GM18508 (cell line): ENCODE results near the gene CYRIA.

ENCODE experiments used
- ATAC-seq: cut with Tn5 transposase; IDR thresholded peaks from one replicate; pipeline ENCODE4 v1.9.1; 2021; ENCODE audit warnings: moderate number of reproducible peaks; ENCODE audit not compliant: insufficient read depth, unreplicated experiment

Gene CYRIA

GRCh38 chr2:16665748-16666448, at the start of gene CYRIA:
CYRIA (minus strand) TSS chr2:16665834; CDS start chr2:16588119, 77,715 bp downstream.
- no peak for ATAC-seq

GRCh38 chr2:16713011-16713423, 47.4 kb upstream of the CYRIA start:
- no peak for ATAC-seq

DNA sequence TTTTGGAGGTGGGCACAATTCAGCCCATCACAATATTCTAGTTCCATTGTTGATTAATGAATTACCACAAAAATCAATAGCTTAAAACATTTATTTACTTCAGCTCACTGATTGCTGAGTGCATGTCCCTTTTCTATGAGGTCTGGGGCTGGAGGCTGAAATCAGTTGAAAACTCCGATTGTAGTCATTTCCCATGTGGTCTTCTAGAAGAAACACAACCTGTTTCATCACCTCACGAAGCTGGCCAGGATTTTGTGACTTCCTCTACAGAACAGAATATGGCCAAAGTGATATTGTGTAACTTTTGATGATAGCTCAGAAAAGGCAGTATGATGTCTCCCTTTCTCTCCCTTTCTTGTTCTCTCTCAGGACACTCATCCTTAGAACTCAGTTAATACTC, 44.1 kb upstream of the CYRIA start:
- ATAC-seq, result no peak

DNA sequence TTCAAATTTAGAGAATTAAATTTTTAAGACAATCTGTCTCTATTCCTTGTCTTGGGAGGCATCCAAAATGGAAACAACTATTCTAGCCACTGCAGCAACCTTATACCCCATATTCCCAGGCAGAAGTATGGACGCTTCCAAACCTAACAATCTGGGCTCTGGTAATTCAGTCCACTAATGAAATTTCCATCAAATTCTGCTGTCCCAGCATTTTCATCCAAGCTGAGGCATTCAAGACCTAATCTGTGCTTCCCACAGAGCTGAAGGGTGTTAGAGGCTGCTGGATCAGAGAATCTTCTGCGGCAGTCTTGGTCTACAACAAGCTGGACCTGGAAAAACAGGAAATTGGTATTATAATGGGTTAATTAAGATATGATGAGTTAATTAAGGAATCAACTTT, 42.5 kb upstream of the CYRIA start:
- no peak for ATAC-seq

- no peak for ATAC-seq
These were observed 41.5 kb upstream of the CYRIA start for GRCh38 chr2:16707014-16707623.

DNA sequence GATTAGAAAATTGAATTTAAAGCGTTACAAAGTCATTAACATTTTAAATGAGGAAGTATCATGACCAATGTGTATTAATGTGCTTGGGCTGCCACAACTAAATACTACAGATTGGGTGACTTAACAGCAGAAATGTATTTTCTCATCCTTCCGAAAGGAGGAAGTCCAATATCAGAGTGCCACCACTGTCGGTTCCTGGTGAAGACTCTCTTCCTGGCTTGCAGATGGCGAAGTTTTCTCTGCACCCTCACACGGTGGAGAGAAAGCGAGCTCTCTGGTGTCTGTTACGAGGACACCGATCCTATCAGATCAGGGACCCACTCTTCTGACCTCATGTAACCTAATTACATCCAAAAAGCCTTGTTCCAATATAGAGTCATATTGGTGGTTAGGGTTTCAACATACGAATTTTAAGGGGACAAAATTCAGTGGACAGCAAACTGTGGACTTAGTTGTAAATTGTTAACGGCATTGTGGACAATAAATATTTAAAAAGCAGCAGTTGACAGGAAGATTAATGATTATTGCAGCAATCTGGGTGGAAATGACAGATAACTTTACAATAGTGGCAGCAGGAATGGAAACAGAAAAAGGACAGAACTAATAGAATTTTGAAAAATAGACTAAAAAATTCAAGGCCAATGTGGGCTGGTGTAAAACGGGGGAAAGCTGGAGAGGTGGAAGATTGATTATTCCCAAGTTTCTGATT, 35.1 kb upstream of the CYRIA start:
- ATAC-seq, result no peak

GRCh38 chr2:16693854-16694253, 28.2 kb upstream of the CYRIA start:
- ATAC-seq, result no peak

GRCh38 chr2:16691261-16691660, 25.6 kb upstream of the CYRIA start:
- ATAC-seq, result no peak

GRCh38 chr2:16687955-16688354, 22.3 kb upstream of the CYRIA start:
- no peak for ATAC-seq

DNA sequence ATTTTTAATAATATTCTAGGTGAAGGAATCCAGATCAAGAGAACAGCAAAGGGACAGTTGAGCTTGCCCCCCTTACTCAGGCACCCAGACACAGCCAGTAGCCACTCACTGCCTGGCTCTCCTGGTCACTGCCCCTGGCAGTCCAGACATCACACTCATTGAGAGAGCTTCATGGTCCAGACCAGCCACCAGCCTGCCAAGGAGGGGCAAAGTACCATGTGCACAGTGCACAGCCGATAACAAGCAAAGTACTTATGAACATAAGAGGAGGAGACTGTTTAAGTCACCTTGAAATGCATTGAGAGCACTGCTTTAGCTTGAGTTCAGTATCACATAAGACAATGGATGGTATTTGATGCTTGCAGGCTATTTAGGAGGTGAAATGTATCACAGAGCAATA, 21.6 kb upstream of the CYRIA start:
- ATAC-seq, result no peak

- ATAC-seq, result no peak
These were observed 21.0 kb upstream of the CYRIA start for GRCh38 chr2:16686641-16687040.

- no peak for ATAC-seq
These were observed 19.7 kb upstream of the CYRIA start for GRCh38 chr2:16685340-16685715.

- no peak for ATAC-seq
These were observed 19.2 kb upstream of the CYRIA start for GRCh38 chr2:16684676-16685339.

DNA sequence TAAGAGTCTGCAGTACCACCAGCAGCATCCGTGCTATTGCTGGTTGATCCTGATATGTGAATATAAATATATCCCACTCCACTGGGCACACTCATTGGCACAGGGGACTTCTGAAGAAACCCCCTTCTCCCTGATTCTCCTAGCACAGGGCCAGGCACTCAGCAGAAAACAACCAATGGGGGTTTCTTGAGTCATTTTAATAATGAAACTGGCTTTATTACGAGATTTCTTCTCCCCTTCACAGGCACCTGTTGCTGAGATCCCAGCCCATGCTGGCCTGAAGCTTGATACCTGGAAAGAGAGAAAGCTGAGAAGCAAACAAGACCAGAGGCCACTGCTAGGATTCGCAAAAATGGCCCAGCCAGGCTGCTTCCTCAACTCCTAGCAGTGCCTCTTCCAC, 17.9 kb upstream of the CYRIA start:
- ATAC-seq, result no peak

DNA sequence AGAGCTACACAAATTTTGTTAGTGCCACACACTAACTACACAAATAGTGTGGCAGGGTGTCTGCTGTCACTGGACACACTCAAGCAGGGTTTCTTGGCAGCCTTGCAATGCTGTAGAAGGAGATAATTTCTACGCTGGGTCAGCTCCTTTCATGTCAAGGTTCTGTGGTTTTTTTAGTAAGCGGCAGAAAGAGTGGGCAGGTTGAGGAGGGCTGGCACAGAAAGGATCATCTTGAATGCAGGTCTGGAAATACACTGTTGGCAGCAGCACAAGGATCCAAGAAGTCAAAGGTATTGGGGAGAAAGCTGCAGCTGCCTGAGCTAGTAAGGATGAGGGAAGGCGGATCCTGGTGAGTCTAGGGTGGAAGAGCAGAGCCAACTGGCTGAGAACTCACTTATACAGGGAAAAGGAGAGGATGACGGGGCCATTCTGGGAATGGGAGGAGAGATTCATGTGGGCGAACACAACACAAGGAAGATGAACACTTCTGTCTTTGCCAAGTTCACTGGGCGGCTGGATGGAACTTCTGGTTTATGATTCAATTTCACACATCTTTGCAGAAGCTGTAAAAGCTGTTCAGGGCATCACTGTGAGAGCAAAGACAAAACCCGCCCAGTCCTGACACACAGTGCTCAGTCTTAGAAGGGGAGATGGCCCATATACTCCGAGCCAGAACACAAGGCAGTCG, 16.9 kb upstream of the CYRIA start:
- ATAC-seq, result no peak

DNA sequence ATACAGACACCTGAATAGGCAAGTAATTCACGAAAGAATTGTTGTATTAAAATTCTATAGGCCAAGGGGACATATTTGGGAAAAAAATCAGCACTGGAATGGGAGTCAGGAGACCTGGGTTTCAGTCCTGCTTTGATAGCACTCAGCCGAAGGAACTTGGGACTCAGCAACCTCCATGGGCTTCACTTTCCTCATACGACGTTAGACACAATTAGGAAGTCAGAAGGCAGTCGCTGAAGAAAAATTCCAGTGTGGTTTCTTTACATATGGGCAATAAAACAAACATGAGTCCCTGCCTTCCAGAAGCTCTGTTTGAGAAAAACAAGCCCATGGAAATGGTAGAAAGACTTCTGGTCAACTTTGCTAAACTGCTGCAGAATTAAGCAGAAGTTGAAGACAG, 15.1 kb upstream of the CYRIA start:
- no peak for ATAC-seq

- ATAC-seq, result no peak
These were observed 14.7 kb upstream of the CYRIA start for GRCh38 chr2:16680304-16680703.

DNA sequence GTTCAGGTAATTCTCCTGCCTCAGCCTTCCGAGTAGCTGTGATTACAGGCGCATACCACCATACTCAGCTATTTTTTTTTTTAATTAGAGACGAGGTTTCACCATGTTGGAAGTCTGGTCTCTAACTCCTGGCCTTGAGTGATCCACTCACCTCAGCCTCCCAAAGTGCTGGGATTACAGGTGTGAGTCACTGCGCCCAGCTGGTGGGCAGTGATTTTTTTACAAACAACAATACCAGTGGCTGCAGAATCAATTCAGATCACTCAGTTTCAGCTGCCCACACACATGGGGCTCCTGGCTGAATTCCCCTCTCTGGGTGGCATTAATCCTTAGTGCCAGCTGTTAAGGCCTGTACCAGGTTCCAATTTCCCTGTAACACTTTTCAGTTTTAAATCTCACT, 13.3 kb upstream of the CYRIA start:
- ATAC-seq, result no peak

- ATAC-seq, result no peak
These were observed 12.2 kb upstream of the CYRIA start for GRCh38 chr2:16677875-16678274.

- no peak for ATAC-seq
These were observed 10.1 kb upstream of the CYRIA start for GRCh38 chr2:16675781-16676180.

GRCh38 chr2:16674154-16674553, 8.5 kb upstream of the CYRIA start:
- no peak for ATAC-seq
